GM19397 (cell line): ENCODE data around the gene IFNA4.
"Not testable (repeated sequence)": the region's sequence is repeated elsewhere in the genome, so short reads cannot be mapped to it uniquely, and the experiment has no call there.

Source experiments
- ATAC-seq: cut with Tn5 transposase; IDR thresholded peaks from one replicate; pipeline ENCODE4 v1.9.1; 2021; ENCODE audit warnings: mild to moderate bottlenecking, moderate library complexity; ENCODE audit not compliant: unreplicated experiment

IFNA4 gene

DNA sequence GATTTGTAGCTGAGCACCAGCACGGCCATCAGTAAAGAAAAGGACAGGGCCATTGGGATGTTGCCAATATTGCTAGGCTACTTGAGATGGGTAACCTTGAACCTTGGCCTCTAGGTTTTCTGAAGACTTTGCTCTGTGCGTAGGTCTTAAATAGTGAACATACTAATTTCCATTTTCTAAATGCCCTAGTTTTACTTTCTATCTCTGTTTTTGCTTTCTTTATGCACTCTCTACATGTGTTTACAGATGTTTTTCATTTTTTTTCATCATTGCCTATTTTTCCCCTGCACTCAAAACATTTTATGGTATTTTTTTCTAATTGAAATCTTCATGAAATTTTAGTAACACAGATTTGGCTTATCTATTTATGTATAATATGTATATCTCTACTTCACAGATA is 20.8 kb downstream of the IFNA4 start, which contains the start of gene IFNA21:
TSS of gene IFNA21 (minus strand) at position 101 of the 400 bp plus-strand sequence. CDS start at position 53, 48 bp downstream.
- ATAC-seq = not testable (repeated sequence)

DNA sequence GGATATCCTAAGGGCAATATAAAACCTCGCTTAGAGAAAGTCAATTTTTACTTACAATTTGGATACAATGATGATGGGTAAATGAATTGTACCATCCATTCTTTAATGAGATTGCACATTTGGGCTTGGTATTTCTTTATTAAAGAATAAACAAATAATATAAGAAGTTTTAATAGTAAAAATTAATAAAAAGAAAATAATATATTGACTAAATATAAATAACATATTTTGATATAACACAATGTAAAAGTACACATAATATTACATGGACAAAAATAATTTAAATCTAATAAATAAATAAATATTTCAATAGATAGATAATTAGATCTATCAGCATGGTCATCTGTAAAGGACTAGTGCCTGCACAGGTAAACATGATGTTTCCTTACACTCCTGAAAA is 21.9 kb downstream of the IFNA4 start:
- no peak for ATAC-seq

DNA sequence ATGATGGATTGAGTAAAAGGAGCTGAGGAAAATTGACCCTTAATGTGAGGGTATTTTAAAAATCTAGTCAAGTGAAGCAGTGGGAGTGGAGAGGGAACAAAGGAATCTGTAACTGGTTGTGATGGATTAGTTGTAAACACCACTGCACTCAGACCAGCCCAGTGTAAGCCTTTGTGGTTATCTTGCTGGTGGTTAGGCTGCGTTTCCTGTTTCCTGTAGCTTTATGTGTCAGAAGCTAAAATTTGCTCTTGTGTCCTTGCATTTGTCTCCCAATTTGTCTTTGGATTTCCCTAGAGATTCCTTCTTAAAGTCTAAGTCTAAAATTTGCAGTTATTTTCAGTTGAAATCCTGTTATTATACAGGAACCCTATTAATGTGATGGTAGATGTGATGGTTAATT is 27.2 kb downstream of the IFNA4 start:
- ATAC-seq = peak; percentile 92

DNA sequence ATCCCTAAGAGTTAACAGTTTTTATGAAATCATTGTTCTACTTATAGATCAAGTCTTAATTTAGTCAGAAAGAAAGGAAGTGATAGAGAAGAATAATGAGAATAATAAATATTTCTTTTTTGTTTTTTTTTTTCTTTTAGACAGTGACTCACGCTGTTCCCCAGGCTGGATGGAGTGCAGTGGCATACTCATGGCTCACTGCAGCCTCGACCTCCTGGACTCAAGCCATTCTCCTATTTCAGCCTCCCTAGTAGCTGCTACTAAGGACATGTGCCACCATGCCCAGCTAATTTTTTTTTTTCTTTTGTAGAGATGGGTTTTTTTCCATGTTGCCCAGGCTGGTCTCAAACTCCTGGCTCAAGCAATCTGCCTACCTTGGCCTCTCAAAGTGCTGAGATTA is 31.9 kb downstream of the IFNA4 start:
- no peak for ATAC-seq

DNA sequence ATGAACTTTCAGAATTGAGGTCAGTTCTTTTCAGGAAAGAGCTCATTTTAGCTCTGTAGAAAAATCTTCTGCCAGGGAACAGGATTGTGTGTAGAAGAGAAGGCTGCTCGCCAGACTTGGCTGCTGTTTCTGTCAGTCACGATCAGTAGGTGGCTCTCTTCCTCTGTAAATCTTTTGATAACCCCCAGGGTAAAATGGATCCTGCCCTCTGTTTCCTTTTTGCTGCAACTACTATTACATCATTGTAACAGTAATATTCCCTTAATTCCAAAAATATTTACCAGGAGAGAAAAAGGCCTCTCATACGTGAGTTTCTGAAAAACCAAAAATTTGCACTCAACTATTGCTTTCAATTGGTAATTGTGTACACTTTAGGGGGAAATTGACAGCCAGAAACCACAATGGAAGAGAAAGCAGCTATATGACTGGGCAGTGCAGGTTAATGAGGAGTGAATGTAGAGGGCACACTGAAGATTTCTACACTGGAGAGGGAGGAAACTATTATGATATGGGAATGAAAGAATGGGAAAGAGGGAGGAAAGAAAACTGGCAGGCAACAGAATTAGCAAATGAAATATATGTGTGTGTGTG is 33.3 kb downstream of the IFNA4 start:
- peak; percentile 82 for ATAC-seq

DNA sequence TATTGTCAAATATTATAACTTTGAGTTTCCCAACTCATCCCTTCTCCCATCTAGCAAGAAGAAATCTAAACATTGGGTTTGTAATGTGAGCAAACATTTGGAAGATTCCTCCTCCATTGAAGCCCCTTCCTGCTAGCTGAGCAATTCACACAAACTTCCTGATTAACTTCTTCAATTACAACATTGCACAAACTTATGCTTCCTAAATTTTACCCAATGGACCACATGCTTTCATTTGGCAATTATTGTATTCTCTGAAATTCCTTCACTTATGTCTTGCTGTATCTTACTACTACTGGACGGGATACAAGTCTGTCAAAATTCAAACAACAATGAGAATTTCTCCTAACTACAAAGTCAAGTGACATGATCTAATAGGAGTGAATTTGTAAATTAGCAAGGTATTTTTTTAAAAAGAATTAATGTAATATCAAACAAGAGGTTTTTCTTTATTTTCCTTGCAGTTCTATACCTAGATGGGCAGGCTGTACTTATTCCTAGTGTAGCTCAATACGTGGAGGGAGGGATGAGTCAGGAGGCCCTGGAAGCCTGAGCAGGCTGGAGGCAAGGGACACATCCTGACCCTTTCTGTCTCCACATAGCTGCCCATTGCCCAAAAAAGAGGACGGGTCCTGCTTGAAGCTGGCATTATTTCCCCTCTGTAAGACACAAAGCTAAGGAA is 33.9 kb downstream of the IFNA4 start:
- peak; percentile 33 for ATAC-seq

DNA sequence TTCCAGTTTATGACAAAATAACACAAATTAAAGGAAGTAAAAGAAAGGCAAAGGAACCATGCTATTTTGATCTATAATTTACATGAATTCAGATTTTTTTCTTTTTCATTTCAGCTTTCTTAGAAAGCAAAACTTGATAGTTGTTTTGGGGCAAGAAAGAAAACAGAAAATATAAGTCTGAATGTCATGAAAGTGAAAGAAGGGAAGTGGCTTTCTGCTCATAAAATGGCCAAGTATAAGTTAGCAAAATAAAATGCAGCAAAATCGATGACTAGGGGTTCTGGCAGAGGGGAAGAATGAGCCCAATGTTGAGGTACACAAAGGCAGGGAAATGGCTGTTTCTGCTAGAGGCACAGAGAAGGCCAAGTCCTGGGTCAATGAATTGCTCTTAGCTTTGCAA is 42.8 kb downstream of the IFNA4 start:
- ATAC-seq = no peak

DNA sequence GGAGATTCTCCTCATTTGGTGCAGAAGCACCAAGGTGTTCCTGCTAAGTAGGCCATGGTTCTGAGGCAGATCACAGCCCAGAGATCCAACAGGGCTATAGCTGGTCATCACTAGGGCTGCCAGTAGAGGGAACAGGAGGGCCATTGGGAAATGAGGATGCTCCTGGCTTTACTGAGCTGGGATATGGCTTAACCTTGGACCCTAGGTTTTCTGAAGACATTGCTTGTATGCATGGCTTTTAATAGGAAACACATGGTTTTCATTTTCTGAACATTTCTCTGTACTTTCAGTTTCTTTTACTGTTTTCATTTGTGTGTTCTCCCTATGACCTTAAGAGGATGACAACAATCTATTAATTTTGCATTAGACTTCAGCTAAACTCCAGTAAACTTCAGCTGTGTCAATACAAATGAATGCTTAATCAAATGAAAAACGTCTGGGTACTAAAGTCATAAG is 45.9 kb downstream of the IFNA4 start, which contains the start of gene IFNW1:
TSS of gene IFNW1 (minus strand) at position 406 of the 456 bp plus-strand sequence. CDS start at position 144, 262 bp downstream.
- ATAC-seq = no peak

DNA sequence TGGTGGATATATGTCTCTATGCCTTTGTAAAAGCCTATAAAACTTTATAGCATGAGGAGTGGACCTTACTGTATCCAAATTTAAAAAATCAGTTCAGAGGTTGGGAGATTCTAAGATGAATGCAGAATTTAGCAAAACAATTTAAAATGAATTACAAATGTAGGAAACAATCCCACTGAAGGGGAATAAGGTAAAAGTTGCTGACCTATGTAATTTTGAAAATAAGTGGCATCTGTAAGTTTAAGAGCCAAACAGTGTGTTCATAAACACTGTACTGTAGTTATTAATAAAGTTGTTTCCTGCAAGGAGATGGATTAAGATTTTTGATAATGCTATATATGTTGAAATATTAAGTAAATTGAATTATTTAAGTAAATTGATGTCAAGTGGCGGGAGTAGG is 50.4 kb downstream of the IFNA4 start:
- ATAC-seq = no peak
